Measurements from ENCODE around the gene MEX3D.

The MEX3D gene

DNA sequence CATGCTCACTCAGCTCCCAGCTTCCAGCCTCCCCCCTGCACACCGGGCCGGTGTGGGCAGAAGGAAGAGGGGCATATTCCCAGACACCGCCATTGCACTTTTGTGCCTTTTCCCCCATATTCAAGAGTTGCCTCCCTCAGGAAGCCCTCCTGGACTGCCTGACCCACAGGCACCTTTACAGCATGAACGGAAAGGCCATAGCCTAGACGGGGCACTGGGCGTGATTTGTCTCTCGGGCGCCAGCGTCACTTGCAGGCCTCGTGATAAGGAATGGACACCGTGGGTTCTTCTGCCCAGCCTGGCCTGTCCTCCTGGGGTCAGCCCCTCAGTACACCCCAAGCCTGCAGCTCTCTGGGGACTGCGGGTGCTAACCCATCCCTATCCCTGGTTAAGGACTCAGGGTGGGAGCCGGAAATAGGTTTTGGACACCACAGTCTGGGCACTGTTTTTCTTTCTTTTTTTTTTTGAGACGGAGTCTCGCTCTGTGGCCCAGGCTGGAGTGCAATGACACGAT is 38.1 kb upstream of the MEX3D start:
- peaks cover 40% of the 10 kb centered on the region for H3K36me3 ChIP-seq (ENCODE audit: insufficient read depth, insufficient read length, low read length)
- no peak for TF ChIP-seq ZNF274 (IDR thresholded peaks at IDR 0.05; ENCODE audit: low read depth, low read length)
- no peaks in the 10 kb centered on the region for H3K27me3 ChIP-seq (ENCODE audit: insufficient read depth, insufficient read length)
- H3K9ac ChIP-seq (ENCODE audit: insufficient read length, low read depth), result peak overlapping the region; percentile 72
- H3K4me3 ChIP-seq (ENCODE audit: insufficient read length, low read depth), result peak overlapping the region; percentile 42
- H3K4me1 ChIP-seq (ENCODE audit: insufficient read depth, insufficient read length), result peaks cover 18% of the 10 kb centered on the region
- H3K9me3 ChIP-seq (ENCODE audit: insufficient read depth, low read length), result no peaks in the 10 kb centered on the region
- DNase-seq (ENCODE audit: low read depth, low spot score), result no peak

DNA sequence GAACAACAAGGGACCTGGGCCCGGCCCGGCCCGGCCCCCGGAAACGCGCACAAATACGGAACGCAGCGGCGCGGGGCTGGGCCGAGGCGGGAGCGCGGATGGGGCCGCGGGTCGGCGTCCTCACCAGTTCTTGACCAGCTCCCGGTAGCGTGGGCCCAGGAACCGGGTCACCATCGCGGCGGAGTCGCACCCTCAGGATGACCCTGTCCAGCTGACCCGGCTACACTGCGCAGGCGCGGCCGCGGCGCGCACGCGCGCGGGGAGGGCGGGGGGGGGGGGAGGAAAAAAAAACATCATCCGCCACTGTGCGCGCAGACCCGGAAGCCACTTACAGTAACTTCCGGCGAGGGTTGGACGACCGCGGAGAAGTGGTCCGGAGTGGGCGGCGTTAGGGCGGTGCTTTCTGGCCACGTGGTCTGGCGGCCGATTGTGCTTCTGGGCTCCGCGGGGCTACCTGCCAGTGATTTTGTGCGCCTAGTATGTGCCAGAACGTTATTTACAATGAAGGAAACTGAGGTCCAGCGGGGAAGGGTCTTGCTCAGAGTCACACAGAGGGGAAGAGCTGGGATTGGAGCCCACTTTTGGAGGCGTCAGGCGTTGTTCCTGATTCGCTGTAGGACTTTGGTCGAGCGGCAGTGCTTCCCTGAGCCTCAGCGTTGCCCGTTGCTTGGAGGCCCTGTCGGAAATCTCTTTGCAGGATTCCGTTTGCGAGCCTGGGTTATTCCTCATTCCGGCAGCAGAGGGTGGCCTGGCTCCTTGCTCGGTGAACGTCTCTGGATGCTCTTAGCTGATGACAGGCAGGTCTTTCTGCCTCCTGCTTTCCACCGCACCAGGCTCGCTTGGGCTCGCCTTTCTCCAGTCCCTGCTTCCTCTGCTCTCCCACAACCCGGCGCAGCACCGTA is 37.4 kb upstream of the MEX3D start, which contains the start of gene UQCR11:
UQCR11 (minus strand) TSS at position 227 of the 902 bp plus-strand sequence; CDS start at position 174, 53 bp downstream.
- H3K9ac ChIP-seq (ENCODE audit: insufficient read length, low read depth), result peak within 1 kb of the TSS; percentile 98
- peak; percentile 92 for DNase-seq (ENCODE audit: low read depth, low spot score)
- peaks cover 18% of the 10 kb centered on the region for H3K4me1 ChIP-seq (ENCODE audit: insufficient read depth, insufficient read length)
- no peaks in the 10 kb centered on the region for H3K9me3 ChIP-seq (ENCODE audit: insufficient read depth, low read length)
- H3K36me3 ChIP-seq (ENCODE audit: insufficient read depth, insufficient read length, low read length), result peaks cover 38% of the 10 kb centered on the region
- no peak for TF ChIP-seq ZNF274 (IDR thresholded peaks at IDR 0.05; ENCODE audit: low read depth, low read length)
- TF ChIP-seq SUZ12 (IDR thresholded peaks at IDR 0.05; ENCODE audit: extremely low read depth, insufficient read depth, insufficient read length), result no peak
- no peak for TF ChIP-seq YY1 (IDR thresholded peaks at IDR 0.05; ENCODE audit: insufficient read depth, insufficient read length)
- no peaks in the 10 kb centered on the region for H3K27me3 ChIP-seq (ENCODE audit: insufficient read depth, insufficient read length)
- peak within 1 kb of the TSS; percentile 98 for H3K4me3 ChIP-seq (ENCODE audit: insufficient read length, low read depth)

DNA sequence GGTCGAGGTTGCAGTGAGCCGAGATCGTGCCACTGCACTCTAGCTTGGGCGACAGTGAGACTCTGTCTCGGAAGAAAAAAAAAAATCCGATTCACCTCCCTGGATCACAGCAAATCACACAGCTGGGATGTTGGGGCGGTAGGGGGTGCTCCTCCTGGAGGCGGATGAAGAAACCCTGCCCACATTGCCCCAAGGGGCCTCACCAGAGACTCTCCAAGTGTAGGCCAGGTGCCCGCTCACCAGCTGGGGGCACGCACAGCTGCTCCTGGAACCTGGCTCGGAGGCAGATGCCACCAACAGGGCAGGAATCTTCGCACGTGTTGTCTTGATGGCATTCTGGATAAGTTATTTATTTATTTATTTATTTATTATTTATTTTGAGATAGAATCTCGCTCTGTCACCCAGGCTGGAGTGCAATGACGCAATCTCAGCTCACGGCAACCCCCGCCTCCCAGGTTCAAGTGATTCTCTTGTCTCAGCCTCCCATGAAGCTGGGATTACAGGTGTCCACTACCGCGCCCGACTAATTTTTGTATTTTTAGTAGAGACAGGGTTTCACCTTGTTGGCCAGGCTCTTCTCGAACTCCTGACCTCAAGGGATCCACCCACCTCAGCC is 34.1 kb upstream of the MEX3D start:
- no peaks in the 10 kb centered on the region for H3K27me3 ChIP-seq (ENCODE audit: insufficient read depth, insufficient read length)
- H3K9ac ChIP-seq (ENCODE audit: insufficient read length, low read depth), result no peak overlapping the region
- no peak for DNase-seq (ENCODE audit: low read depth, low spot score)
- peaks cover 51% of the 10 kb centered on the region for H3K36me3 ChIP-seq (ENCODE audit: insufficient read depth, insufficient read length, low read length)
- TF ChIP-seq ZNF274 (IDR thresholded peaks at IDR 0.05; ENCODE audit: low read depth, low read length), result no peak
- no peak for TF ChIP-seq YY1 (IDR thresholded peaks at IDR 0.05; ENCODE audit: insufficient read depth, insufficient read length)
- H3K4me1 ChIP-seq (ENCODE audit: insufficient read depth, insufficient read length), result peaks cover 8% of the 10 kb centered on the region
- H3K9me3 ChIP-seq (ENCODE audit: insufficient read depth, low read length), result no peaks in the 10 kb centered on the region
- H3K4me3 ChIP-seq (ENCODE audit: insufficient read length, low read depth), result no peak overlapping the region

DNA sequence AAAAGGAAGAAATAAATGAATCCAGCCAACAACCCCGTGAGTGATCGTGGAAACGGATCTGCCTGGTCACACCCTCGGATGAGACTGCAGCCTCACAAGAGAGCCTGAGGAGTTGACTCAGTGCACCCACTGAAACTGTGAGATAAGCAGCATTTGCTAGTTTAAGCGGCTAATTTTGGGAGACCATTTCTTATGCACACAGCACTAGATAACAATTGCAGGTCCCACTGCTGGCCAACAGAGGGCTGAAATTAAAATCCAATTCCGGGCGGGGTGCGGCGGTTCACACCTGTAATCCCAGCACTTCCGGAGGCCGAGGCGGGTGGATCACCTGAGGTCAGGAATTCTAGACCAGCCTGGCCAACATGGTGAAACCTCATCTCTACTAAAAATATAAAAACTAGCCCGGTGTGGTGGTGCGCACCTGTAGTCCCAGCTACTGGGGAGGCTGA is 33.5 kb upstream of the MEX3D start:
- H3K4me3 ChIP-seq (ENCODE audit: insufficient read length, low read depth), result no peak overlapping the region
- H3K36me3 ChIP-seq (ENCODE audit: insufficient read depth, insufficient read length, low read length), result peaks cover 56% of the 10 kb centered on the region
- no peak for DNase-seq (ENCODE audit: low read depth, low spot score)
- no peak overlapping the region for H3K9ac ChIP-seq (ENCODE audit: insufficient read length, low read depth)
- peaks cover 8% of the 10 kb centered on the region for H3K4me1 ChIP-seq (ENCODE audit: insufficient read depth, insufficient read length)
- H3K27me3 ChIP-seq (ENCODE audit: insufficient read depth, insufficient read length), result no peaks in the 10 kb centered on the region
- H3K9me3 ChIP-seq (ENCODE audit: insufficient read depth, low read length), result no peaks in the 10 kb centered on the region
- TF ChIP-seq ZNF274 (IDR thresholded peaks at IDR 0.05; ENCODE audit: low read depth, low read length), result no peak

DNA sequence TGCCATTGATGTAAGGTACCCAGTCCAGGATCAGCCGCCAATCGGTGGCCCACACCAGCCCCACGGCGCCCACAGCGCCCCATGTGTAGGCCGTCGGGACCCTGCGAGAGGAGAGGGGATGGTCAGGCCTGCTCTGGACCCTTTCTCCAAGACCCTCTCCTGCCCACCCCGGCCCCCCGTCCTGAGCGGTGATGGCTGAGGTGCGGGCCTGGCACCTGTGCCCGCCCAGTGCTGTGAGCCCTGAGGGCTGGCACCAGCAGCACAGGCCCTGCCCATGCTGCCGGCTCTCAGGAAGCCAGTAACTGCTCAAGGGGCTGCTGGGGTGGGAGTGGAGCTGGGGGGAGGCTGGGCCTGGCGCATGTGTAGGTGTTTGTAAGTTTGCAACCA is 31.3 kb upstream of the MEX3D start:
- Histone ChIP-seq H3K36me3 (ENCODE audit: insufficient read depth, insufficient read length, low read length) (peaks cover 67% of the 10 kb centered on the region), H3K9ac (ENCODE audit: insufficient read length, low read depth) (no peak overlapping the region)

DNA sequence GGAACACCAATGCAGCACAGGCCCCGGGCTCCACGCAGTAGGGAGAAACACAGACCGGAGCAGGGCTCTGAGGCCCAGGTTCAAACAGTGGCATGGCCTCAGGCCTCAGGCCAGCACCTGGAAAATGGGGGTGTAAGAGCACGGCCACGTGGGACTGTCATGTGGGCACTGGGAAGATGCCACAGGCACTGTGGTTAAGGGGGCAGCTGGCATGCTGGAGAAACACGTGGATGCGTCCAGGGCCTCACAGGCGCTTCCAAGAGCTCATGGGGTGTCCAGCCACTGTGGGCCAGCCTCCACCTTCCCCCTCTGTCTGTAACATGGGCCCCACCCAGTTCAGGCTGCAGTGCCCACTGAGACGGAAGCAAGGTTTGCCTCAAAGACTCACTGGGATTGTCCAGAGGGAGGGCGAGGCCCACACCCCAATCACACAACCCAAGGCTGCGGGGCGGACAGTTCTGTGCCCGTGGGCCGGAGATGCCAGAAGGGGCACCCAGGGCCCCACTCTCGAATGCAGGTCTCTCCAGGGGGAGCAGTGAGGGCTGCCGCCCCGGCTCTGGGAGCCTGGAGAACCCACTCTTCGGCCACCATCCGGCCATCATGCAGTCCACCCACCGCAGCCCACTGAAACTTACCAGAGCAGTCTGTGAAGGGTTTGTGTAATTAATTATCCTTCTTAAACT is 30.8 kb upstream of the MEX3D start:
- H3K9me3 ChIP-seq (ENCODE audit: insufficient read depth, low read length), result no peaks in the 10 kb centered on the region
- no peak for DNase-seq (ENCODE audit: low read depth, low spot score)
- H3K36me3 ChIP-seq (ENCODE audit: insufficient read depth, insufficient read length, low read length), result peaks cover 71% of the 10 kb centered on the region
- no peak overlapping the region for H3K9ac ChIP-seq (ENCODE audit: insufficient read length, low read depth)
- H3K4me1 ChIP-seq (ENCODE audit: insufficient read depth, insufficient read length), result peaks cover 5% of the 10 kb centered on the region
- H3K4me3 ChIP-seq (ENCODE audit: insufficient read length, low read depth), result no peak overlapping the region
- TF ChIP-seq ZNF274 (IDR thresholded peaks at IDR 0.05; ENCODE audit: low read depth, low read length), result no peak
- TF ChIP-seq SUZ12 (IDR thresholded peaks at IDR 0.05; ENCODE audit: extremely low read depth, insufficient read depth, insufficient read length), result no peak
- no peak for TF ChIP-seq YY1 (IDR thresholded peaks at IDR 0.05; ENCODE audit: insufficient read depth, insufficient read length)
- no peaks in the 10 kb centered on the region for H3K27me3 ChIP-seq (ENCODE audit: insufficient read depth, insufficient read length)

More for the DNA sequence above, 31.3 kb upstream of the MEX3D start:
- H3K4me3 ChIP-seq (ENCODE audit: insufficient read length, low read depth), result no peak overlapping the region
- H3K4me1 ChIP-seq (ENCODE audit: insufficient read depth, insufficient read length), result peaks cover 8% of the 10 kb centered on the region
- TF ChIP-seq YY1 (IDR thresholded peaks at IDR 0.05; ENCODE audit: insufficient read depth, insufficient read length) (no peak), SUZ12 (IDR thresholded peaks at IDR 0.05; ENCODE audit: extremely low read depth, insufficient read depth, insufficient read length) (no peak), ZNF274 (IDR thresholded peaks at IDR 0.05; ENCODE audit: low read depth, low read length) (no peak)
- H3K27me3 ChIP-seq (ENCODE audit: insufficient read depth, insufficient read length), result no peaks in the 10 kb centered on the region
- DNase-seq (ENCODE audit: low read depth, low spot score), result no peak
- no peaks in the 10 kb centered on the region for H3K9me3 ChIP-seq (ENCODE audit: insufficient read depth, low read length)

DNA sequence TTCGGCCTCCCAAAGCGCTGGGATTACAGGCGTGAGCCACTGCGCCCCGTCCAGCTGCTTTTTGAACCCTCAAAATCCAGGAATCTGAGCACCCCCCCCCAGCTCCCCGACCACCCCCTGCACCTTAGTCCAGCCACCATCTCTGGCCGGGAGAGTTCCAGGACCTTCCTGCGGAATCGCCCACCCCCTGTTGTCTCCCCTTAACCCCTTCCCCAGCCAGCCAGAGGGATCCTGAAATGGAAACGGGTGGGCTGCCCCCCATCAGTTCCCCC is 25.3 kb upstream of the MEX3D start:
- Histone ChIP-seq H3K4me3 (ENCODE audit: insufficient read length, low read depth) (no peak overlapping the region), H3K9ac (ENCODE audit: insufficient read length, low read depth) (peak overlapping the region; percentile 92), H3K4me1 (ENCODE audit: insufficient read depth, insufficient read length) (peaks cover 9% of the 10 kb centered on the region), H3K27me3 (ENCODE audit: insufficient read depth, insufficient read length) (no peaks in the 10 kb centered on the region), H3K36me3 (ENCODE audit: insufficient read depth, insufficient read length, low read length) (peaks cover 53% of the 10 kb centered on the region), H3K9me3 (ENCODE audit: insufficient read depth, low read length) (no peaks in the 10 kb centered on the region)
- no peak for DNase-seq (ENCODE audit: low read depth, low spot score)
- no peak for TF ChIP-seq ZNF274 (IDR thresholded peaks at IDR 0.05; ENCODE audit: low read depth, low read length)
- no peak for TF ChIP-seq SUZ12 (IDR thresholded peaks at IDR 0.05; ENCODE audit: extremely low read depth, insufficient read depth, insufficient read length)
- no peak for TF ChIP-seq YY1 (IDR thresholded peaks at IDR 0.05; ENCODE audit: insufficient read depth, insufficient read length)
